Bronchial epithelial cell (primary cell): ENCODE measurements around the gene CLSTN1. TPM values are rescaled to one million over a fixed set of nuclear protein-coding genes. Genes with fewer than 3 reads are reported as not detected.

ENCODE experiments used
- DNase-seq: peaks from one replicate; pipeline ENCODE4 v3.0.0-alpha.2; 2010; ENCODE audit warnings: low read depth
- FAIRE-seq: peaks from 2 replicates; lab custom pipeline; 2011; peaks lifted over from hg19 to GRCh38; lab: Jason Lieb, UNC
- H3K27me3 ChIP-seq: 2 replicates; pipeline ENCODE4 v1.5.1; 2011; ENCODE audit warnings: low read length; ENCODE audit not compliant: control insufficient read depth, insufficient read depth
- H3K36me3 ChIP-seq: 2 replicates; pipeline ENCODE4 v1.5.1; 2011; ENCODE audit warnings: low read length; ENCODE audit not compliant: control insufficient read depth, insufficient read depth
- H3K4me3 ChIP-seq: 2 replicates; pipeline ENCODE4 v1.5.1; 2011; ENCODE audit warnings: mild to moderate bottlenecking, low read depth, low read length, control low read depth
- total RNA-seq: library from RNA; depleted of rRNA; stranded (reverse); fragments of >200 nt; gene quantifications from 2 replicates; pipeline ENCODE4 v1.2.1, GENCODE V29; 2014
- TF ChIP-seq, protein P1 (sequence below): IDR thresholded peaks from 2 replicates; pipeline ENCODE4 v1.5.1; 2011; ENCODE audit warnings: mild to moderate bottlenecking, moderate library complexity, low read length, control low read depth, inconsistent platforms; ENCODE audit not compliant: insufficient read depth, severe bottlenecking

CLSTN1 gene
- total RNA-seq, 1 donor from 2014 or later = 142 TPM

DNA sequence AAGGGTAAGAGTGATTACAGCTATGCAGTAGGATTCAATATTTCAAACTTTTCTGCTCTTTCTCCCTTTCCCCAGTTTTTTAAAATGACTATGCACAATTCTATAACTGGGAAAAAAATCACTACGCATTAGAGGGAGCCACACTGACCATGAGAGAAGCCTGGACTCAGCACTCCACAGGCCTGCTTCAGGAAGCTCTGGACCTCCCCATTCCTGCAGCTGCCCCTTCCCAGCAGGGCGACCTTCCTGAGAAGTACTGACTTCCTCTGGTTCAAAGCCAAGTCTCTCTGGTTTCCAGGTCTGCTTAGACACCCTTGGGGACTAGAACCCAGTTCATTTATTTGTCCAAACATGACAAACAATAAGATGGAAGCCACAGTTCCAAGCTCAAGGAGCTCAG is 42.0 kb upstream of the CLSTN1 start:
- FAIRE-seq = no peak
- H3K4me3 ChIP-seq = no peak overlapping the region
- DNase-seq = no peak
- peaks cover 13% of the 10 kb centered on the region for H3K36me3 ChIP-seq
- no peaks in the 10 kb centered on the region for H3K27me3 ChIP-seq
- TF ChIP-seq, protein P1, sequence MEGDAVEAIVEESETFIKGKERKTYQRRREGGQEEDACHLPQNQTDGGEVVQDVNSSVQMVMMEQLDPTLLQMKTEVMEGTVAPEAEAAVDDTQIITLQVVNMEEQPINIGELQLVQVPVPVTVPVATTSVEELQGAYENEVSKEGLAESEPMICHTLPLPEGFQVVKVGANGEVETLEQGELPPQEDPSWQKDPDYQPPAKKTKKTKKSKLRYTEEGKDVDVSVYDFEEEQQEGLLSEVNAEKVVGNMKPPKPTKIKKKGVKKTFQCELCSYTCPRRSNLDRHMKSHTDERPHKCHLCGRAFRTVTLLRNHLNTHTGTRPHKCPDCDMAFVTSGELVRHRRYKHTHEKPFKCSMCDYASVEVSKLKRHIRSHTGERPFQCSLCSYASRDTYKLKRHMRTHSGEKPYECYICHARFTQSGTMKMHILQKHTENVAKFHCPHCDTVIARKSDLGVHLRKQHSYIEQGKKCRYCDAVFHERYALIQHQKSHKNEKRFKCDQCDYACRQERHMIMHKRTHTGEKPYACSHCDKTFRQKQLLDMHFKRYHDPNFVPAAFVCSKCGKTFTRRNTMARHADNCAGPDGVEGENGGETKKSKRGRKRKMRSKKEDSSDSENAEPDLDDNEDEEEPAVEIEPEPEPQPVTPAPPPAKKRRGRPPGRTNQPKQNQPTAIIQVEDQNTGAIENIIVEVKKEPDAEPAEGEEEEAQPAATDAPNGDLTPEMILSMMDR = no peak

- H3K27me3 ChIP-seq = no peaks in the 10 kb centered on the region
- FAIRE-seq = no peak
- peaks cover 12% of the 10 kb centered on the region for H3K36me3 ChIP-seq
Measured at GRCh38 chr1:9863371-9863770, 39.6 kb upstream of the CLSTN1 start.

GRCh38 chr1:9861360-9861759 is 37.6 kb upstream of the CLSTN1 start:
- Histone ChIP-seq H3K36me3 (peaks cover 9% of the 10 kb centered on the region), H3K27me3 (no peaks in the 10 kb centered on the region)

More at GRCh38 chr1:9863371-9863770, 39.6 kb upstream of the CLSTN1 start:
- TF ChIP-seq, protein P1 = no peak
- H3K4me3 ChIP-seq = no peak overlapping the region
- DNase-seq = no peak

GRCh38 chr1:9860887-9861286 is 37.1 kb upstream of the CLSTN1 start:
- peaks cover 9% of the 10 kb centered on the region for H3K36me3 ChIP-seq
- no peak overlapping the region for H3K4me3 ChIP-seq
- no peaks in the 10 kb centered on the region for H3K27me3 ChIP-seq
- FAIRE-seq (peak; percentile 92), DNase-seq (no peak)
- TF ChIP-seq, protein P1 = no peak

More at GRCh38 chr1:9861360-9861759, 37.6 kb upstream of the CLSTN1 start:
- H3K4me3 ChIP-seq = no peak overlapping the region
- FAIRE-seq (no peak), DNase-seq (no peak)
- TF ChIP-seq, protein P1 = no peak

- TF ChIP-seq, protein P1 = no peak
- peaks cover 7% of the 10 kb centered on the region for H3K36me3 ChIP-seq
Measured at GRCh38 chr1:9859281-9860014, 35.7 kb upstream of the CLSTN1 start.

More at GRCh38 chr1:9859281-9860014, 35.7 kb upstream of the CLSTN1 start:
- no peak for FAIRE-seq
- Histone ChIP-seq H3K4me3 (no peak overlapping the region), H3K27me3 (no peaks in the 10 kb centered on the region)
- no peak for DNase-seq
